ENCODE results near the gene NCF4. TPM values are rescaled to one million over a fixed set of nuclear protein-coding genes. Genes with fewer than 3 reads are reported as not detected.

NCF4 gene
- total and polyA plus RNA-seq, 3 donors from 2014 or later = 2.7 to 7.1 (median 6.8) TPM

DNA sequence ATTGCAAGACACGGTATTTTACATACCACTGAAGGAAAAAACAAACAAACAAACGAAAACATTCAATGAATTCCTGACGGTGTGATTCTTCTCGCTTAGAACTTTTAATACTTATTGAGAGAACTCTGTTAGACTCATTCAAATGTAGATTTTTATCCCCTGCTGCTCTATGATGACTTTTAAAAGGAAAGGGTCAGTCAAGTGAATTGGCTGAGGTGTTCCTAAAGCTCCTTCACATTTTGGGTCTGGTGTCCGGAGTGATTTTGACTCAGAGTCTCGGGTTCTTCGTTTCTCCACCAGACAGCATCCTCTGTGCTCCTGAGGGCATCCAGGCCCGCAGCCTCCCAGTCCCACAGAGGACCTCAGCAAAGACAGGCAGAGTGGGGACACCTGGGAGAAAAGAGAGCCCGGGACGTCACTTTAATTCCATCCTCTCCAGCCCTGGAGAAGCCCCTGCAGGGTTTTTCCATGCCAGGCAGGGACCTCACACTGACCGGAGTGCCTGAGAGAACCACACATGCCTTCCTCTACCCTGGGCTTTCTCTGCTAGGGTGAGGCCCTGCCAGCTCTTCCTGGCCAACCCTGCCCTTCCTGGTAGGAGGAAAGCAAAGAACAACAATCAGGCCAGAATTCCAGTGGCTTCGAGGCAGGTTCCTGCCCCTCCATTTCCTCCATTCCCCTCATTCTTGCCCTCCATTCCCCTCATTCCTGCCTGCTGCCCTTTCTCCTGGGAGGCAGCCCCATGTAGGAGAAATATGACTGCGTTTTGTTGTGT, 51.3 kb downstream of the NCF4 start:
- H3K27me3 ChIP-seq = no peaks in the 10 kb centered on the region
- DNase-seq = no peak
- WGBS, 2 donors = 70 to 74% methylated on average over 13 of the region's 13 CpGs
- H3K9me3 ChIP-seq = no peaks in the 10 kb centered on the region
- H3K36me3 ChIP-seq (ENCODE audit: low read depth, missing control alignments) = no peaks in the 10 kb centered on the region
- TF ChIP-seq POLR2A (IDR thresholded peaks at IDR 0.05) = no peak
- TF ChIP-seq, protein P1, sequence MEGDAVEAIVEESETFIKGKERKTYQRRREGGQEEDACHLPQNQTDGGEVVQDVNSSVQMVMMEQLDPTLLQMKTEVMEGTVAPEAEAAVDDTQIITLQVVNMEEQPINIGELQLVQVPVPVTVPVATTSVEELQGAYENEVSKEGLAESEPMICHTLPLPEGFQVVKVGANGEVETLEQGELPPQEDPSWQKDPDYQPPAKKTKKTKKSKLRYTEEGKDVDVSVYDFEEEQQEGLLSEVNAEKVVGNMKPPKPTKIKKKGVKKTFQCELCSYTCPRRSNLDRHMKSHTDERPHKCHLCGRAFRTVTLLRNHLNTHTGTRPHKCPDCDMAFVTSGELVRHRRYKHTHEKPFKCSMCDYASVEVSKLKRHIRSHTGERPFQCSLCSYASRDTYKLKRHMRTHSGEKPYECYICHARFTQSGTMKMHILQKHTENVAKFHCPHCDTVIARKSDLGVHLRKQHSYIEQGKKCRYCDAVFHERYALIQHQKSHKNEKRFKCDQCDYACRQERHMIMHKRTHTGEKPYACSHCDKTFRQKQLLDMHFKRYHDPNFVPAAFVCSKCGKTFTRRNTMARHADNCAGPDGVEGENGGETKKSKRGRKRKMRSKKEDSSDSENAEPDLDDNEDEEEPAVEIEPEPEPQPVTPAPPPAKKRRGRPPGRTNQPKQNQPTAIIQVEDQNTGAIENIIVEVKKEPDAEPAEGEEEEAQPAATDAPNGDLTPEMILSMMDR (IDR thresholded peaks at IDR 0.05) = no peak
- no peak overlapping the region for H3K4me3 ChIP-seq
- no peaks in the 10 kb centered on the region for H3K4me1 ChIP-seq
- intact Hi-C loops (cut with DNase I; ENCODE audit: low total_unique reads) = no loop called here
- no peak overlapping the region for H3K27ac ChIP-seq

DNA sequence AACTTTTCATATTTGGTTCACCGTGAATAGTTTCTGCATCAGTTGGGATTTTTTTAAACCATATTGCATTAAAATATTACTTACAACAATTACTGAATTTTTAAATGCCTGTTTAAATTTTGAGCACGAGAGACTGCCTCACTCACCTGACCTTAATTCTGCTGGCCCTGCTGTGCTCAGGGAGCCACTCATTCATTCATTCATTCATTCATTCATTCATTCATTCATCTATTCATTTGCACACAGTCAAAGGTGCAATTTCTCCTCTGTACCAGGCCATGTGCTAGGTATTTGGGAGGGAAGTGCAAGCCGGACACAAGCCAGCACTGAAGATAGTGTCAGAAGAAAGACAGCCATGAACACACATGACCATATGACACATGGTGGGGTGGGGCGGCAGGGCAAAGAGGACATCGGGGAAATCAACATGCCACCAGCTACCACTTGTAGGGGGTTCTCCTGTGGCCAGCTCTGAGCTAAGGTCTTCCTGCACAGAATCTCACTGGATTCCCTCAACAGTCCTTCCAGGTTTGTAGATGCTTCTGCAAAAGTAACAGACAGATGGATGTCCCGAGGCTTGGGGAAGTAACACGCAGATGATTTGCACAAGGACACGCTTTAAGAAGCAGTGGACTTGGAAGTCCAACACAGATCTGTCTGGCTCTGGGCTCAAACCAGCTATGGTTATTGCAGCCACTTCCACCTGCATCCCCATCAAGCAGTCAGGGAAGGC, 52.1 kb downstream of the NCF4 start:
- DNase-seq = no peak
- no peak for TF ChIP-seq POLR2A (IDR thresholded peaks at IDR 0.05)
- TF ChIP-seq, protein P1 (IDR thresholded peaks at IDR 0.05) = no peak
- Histone ChIP-seq H3K27me3 (no peaks in the 10 kb centered on the region), H3K4me1 (no peaks in the 10 kb centered on the region), H3K9me3 (no peaks in the 10 kb centered on the region), H3K27ac (no peak overlapping the region), H3K36me3 (ENCODE audit: low read depth, missing control alignments) (no peaks in the 10 kb centered on the region), H3K4me3 (no peak overlapping the region)
- 72 to 84% methylated on average over 5 to 8 of the region's 8 CpGs for WGBS, 2 donors
- intact Hi-C loops (cut with DNase I; ENCODE audit: low total_unique reads) = no loop called here

DNA sequence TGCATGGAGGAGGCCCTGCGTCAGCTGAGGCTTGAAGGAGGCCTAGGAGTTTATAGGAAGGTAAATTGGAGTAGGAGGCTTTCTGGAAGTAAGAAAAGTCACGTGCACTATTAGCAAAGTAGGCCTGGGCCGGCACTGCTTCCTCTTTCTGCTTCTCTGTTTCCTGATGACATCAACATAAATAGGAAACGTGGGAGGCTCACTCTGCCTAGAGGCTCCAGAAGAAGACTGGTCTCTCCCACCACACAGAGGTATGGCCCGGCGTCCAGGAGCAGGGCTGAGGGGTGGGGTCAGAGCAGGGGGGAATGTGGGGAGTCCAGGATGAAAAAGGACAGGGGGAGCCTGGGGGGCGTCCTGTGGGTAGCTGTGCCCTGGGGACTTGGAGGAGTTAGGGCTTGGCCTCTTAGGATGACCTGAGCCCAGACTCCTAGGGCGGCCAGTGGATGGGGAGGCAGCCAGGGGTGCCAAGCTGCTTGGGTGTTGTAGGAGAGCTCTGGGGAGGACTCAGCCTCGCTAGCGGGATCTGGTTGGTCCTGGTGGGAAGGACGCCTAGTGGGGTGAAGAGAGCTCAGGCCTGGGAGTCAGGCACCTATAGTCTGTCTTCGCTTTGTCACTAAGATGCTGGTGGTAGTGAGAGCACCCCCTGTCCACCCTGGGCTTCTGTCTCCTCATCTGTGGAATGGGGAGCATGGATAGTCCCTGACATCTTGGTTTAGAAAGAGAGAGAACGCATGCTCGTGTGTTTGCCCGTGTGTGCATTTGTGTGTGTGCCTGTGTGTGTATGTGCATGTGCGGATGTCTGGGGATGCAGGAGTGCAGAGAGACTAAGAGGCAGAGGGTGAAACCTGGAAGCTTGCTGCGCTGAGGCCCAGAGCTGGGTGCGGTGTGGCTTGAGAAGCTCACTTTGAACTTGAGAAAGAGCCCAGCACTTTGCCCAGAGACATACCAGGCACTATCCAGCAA, 52.9 kb downstream of the NCF4 start, which contains the start of gene CSF2RB:
Gene CSF2RB, plus strand, starts transcription at position 202 of the 963 bp plus-strand sequence. CDS start 8,580 bp downstream, outside the sequence.
- intact Hi-C loops (cut with DNase I; ENCODE audit: low total_unique reads) = no loop called here
- Histone ChIP-seq H3K36me3 (ENCODE audit: low read depth, missing control alignments) (no peaks in the 10 kb centered on the region), H3K27ac (no peak within 1 kb of the TSS), H3K9me3 (no peaks in the 10 kb centered on the region), H3K4me1 (no peaks in the 10 kb centered on the region), H3K4me3 (no peak within 1 kb of the TSS), H3K27me3 (no peaks in the 10 kb centered on the region)
- TF ChIP-seq POLR2A (IDR thresholded peaks at IDR 0.05) = no peak
- no peak for DNase-seq
- WGBS, 2 donors = 64 to 65% methylated on average over 18 of the region's 18 CpGs

DNA sequence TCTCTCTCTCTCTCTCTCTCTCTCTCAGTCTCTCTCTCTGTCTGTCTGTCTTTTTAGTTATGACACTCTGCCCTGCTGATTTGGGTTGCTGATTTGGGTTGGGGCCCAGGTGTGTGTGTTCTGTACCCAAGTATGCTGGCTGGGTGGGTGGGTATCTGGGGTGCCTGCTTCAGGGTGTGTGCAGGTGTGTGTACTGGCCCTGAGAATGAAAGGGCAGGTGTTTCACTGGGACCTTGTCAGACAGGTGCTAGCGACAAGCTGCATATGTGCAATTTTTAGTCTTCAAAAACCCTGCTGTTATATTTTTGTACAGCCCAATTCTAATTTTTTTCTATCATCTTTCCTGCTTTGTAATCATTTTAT, 53.6 kb downstream of the NCF4 start:
- H3K36me3 ChIP-seq (ENCODE audit: low read depth, missing control alignments) = no peaks in the 10 kb centered on the region
- no peak overlapping the region for H3K27ac ChIP-seq
- WGBS, 2 donors = 96 to 100% methylated on average over 1 of the region's 1 CpG
- no peaks in the 10 kb centered on the region for H3K27me3 ChIP-seq
- intact Hi-C loops (cut with DNase I; ENCODE audit: low total_unique reads) = no loop called here
- no peak overlapping the region for H3K4me3 ChIP-seq
- TF ChIP-seq POLR2A (IDR thresholded peaks at IDR 0.05) = no peak
- TF ChIP-seq, protein P1 (IDR thresholded peaks at IDR 0.05) = no peak
- no peaks in the 10 kb centered on the region for H3K4me1 ChIP-seq
- no peak for DNase-seq
- H3K9me3 ChIP-seq = no peaks in the 10 kb centered on the region

DNA sequence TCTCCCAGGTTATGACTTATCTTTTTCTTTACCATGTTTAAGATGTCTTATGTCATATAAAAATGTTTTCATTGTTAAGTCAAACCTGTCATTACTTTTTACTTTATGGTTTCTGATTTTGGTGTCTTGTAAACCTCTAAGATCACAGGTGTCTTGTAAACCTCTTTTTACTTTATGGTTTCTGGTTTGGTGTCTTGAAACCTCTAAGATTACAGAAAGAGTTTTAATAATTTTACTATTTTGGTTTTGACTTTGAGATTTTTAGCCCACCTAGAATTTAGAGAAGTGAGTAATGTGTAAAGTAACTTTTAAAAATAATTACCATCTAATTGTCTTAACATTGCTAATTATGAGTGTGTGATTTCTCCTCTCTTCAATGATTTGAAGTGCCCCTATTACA, 55.2 kb downstream of the NCF4 start:
- Histone ChIP-seq H3K27ac (no peak overlapping the region), H3K27me3 (no peaks in the 10 kb centered on the region), H3K36me3 (ENCODE audit: low read depth, missing control alignments) (no peaks in the 10 kb centered on the region), H3K4me3 (no peak overlapping the region), H3K9me3 (no peaks in the 10 kb centered on the region), H3K4me1 (no peaks in the 10 kb centered on the region)
- intact Hi-C loops (cut with DNase I; ENCODE audit: low total_unique reads) = no loop called here
- no peak for DNase-seq
- TF ChIP-seq, protein P1 (IDR thresholded peaks at IDR 0.05) = no peak
- no peak for TF ChIP-seq POLR2A (IDR thresholded peaks at IDR 0.05)
